Gastrocnemius medialis (tissue), 4 donors: ENCODE results near the gene HELQ. TPM values are rescaled to one million over a fixed set of nuclear protein-coding genes. Genes with fewer than 3 reads are reported as not detected.

Experiments used
- ATAC-seq, 2 donors: fragments of 150-250 bp; one replicate each; pipeline ENCODE4 v1.9.1; 2016
- DNase-seq, 2 donors: peaks; one replicate each; pipeline ENCODE4 v3.0.0-alpha.2; 2019
- H3K27ac ChIP-seq, 4 donors: fragments of 200-600 bp; sonication (generic); 1 replicate in 1 of 4; 2 replicates in 3 of 4; pipeline ENCODE4 v1.5.1; 2016 to 2018; ENCODE audit warnings: mild to moderate bottlenecking in 2 of 4, moderate library complexity in 1 of 4
- H3K27me3 ChIP-seq, 3 donors: fragments of 200-600 bp; sonication (generic) in 2 of 3; 1 replicate in 1 of 3; 2 replicates in 2 of 3; pipeline versions ENCODE4 v1.5.1 to v1.6.0; 2016 to 2019; ENCODE audit warnings: mild to moderate bottlenecking in 1 of 3, moderate library complexity in 1 of 3
- H3K36me3 ChIP-seq, 2 donors: fragments of 200-600 bp; sonication (generic) in 1 of 2; one replicate each; pipeline ENCODE4 v1.5.1; 2017 to 2018
- H3K4me1 ChIP-seq, 2 donors: fragments of 200-600 bp; sonication (generic) in 1 of 2; one replicate each; pipeline ENCODE4 v1.5.1; 2016 to 2017; ENCODE audit warnings: mild to moderate bottlenecking in 2 of 2
- H3K4me3 ChIP-seq, 4 donors: fragments of 200-600 bp; sonication (generic) in 3 of 4; 1 replicate in 1 of 4; 2 replicates in 3 of 4; pipeline ENCODE4 v1.5.1; 2016 to 2019; ENCODE audit warnings: mild to moderate bottlenecking in 2 of 4
- H3K9me3 ChIP-seq, 3 donors: fragments of 200-600 bp; sonication (generic) in 2 of 3; 1 replicate in 1 of 3; 2 replicates in 2 of 3; pipeline ENCODE4 v1.5.1; 2016 to 2019
- POLR2A ChIP-seq, 2 donors: fragments of 450-650 bp; IDR thresholded peaks; one replicate each; pipeline ENCODE4 v1.6.1; 2017; ENCODE audit warnings: antibody characterized with exemption in 2 of 2, mild to moderate bottlenecking in 2 of 2, moderate library complexity in 2 of 2
- in situ Hi-C, 4 donors: fragments of 200-750 bp; cut with MboI; loops; one replicate each; pipeline versions ENCODE4 v1.15.0 to v1.8.0; 2017; ENCODE audit warnings: low sequenced_read_pairs in 4 of 4
- intact Hi-C: fragments of 100-400 bp; cut with DNase I; formaldehyde crosslinking; loops from one replicate; pipeline ENCODE4 v1.15.1; 2023; ENCODE audit warnings: low total_unique reads
- total RNA-seq, 4 donors: library from RNA; depleted of rRNA; stranded (reverse); fragments of >200 nt; gene quantifications; one replicate each; pipeline versions ENCODE4 v1.1.0 to v1.2.3, GENCODE V29; 2016
- TF ChIP-seq, protein P1 (sequence below), 5 experiments: fragments of 450-650 bp in 3 of 5; fragments of 200-600 bp in 2 of 5; sonication (generic) in 2 of 5; IDR thresholded peaks in 4 of 5; conservative IDR thresholded peaks in 1 of 5; 1 replicate in 4 of 5; 2 replicates in 1 of 5; pipeline ENCODE4 v1.5.1; 2016 to 2019; ENCODE audit warnings: antibody characterized with exemption in 5 of 5, mild to moderate bottlenecking in 3 of 5, moderate library complexity in 3 of 5

Gene HELQ
- total RNA-seq, 4 donors from 2014 or later, result 13.1 to 18.4 (median 15.5) TPM

DNA sequence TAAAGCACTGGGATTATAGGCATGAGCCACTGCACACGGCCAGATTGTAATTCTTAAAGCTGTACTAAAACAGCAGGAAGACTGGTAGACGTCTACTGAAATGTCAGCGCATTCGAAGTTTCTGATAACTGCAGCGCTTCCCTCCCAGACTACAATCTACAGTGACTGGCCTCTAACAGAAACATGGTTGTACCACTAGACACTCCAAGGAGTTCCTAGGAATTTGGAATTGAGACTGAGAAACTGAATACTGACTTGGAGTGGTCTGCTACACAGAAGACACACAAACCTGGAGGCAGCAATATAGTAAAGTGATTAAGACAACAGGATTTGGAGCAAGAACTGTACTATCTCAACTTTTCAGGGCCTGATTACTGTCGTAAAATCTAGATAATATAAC, 937 bp downstream of the HELQ start:
- H3K9me3 ChIP-seq, result no peaks in the 10 kb centered on the region
- TF ChIP-seq, protein P1, sequence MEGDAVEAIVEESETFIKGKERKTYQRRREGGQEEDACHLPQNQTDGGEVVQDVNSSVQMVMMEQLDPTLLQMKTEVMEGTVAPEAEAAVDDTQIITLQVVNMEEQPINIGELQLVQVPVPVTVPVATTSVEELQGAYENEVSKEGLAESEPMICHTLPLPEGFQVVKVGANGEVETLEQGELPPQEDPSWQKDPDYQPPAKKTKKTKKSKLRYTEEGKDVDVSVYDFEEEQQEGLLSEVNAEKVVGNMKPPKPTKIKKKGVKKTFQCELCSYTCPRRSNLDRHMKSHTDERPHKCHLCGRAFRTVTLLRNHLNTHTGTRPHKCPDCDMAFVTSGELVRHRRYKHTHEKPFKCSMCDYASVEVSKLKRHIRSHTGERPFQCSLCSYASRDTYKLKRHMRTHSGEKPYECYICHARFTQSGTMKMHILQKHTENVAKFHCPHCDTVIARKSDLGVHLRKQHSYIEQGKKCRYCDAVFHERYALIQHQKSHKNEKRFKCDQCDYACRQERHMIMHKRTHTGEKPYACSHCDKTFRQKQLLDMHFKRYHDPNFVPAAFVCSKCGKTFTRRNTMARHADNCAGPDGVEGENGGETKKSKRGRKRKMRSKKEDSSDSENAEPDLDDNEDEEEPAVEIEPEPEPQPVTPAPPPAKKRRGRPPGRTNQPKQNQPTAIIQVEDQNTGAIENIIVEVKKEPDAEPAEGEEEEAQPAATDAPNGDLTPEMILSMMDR (IDR thresholded peaks at IDR 0.05 in 4 of 5, conservative IDR thresholded peaks at IDR 0.05 in 1 of 5), result no peak
- no peak for TF ChIP-seq POLR2A (IDR thresholded peaks at IDR 0.05)
- peak overlapping the region; percentile 79 to 98 (median 92) for H3K4me3 ChIP-seq
- H3K27ac ChIP-seq, result peak overlapping the region; percentile 93 to 99 (median 98)
- DNase-seq (no peak), ATAC-seq (no peak)
- intact Hi-C loops (loop anchor here (1.0 to 10.0 kb wide), 5 partner anchors 31 to 1082 kb away; partner anchors contain the start of genes ABRAXAS1, HNRNPD and SEC31A), in situ Hi-C loops (loop anchor here (10.0 to 25.0 kb wide), 7 partner anchors 167 to 1017 kb away; partner anchors contain the start of genes ENOPH1 (in 3 of the 4), HNRNPDL (in 3 of the 4), COPS4 (in 2 of the 4) and COQ2 (in 2 of the 4))
- peaks cover 0 to 29% of the 10 kb centered on the region in 2 donors for H3K36me3 ChIP-seq
- no peaks in the 10 kb centered on the region for H3K27me3 ChIP-seq
- peaks cover 20 to 31% of the 10 kb centered on the region in 2 donors for H3K4me1 ChIP-seq

DNA sequence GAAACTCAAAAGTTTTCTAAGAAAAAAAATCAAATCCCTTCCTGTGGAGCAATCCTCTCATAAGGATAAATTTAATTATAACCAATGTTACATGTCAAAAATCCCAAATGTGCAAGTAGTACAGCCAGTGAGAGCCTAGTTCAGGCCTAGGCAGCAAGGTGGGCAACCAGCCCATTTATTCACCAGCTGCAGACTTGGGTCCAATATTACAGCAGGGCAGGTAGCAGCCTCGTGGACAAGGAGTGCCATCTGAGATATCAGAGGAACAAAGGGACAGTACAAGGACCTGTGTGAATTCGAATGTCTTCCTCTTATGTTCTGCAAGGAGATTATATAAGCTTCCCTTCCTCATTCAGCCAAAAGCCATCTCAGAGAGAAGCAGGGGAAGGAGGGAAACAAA, 6.6 kb downstream of the HELQ start:
- H3K4me3 ChIP-seq, result no peak overlapping the region
- in situ Hi-C loops (loop anchor here in 1 of 4 donors (25.0 kb wide), 1 partner anchor 587 kb away; no protein-coding TSS in a partner anchor), intact Hi-C loops (no loop called here)
- peaks cover 0 to 42% of the 10 kb centered on the region in 2 donors for H3K36me3 ChIP-seq
- no peaks in the 10 kb centered on the region for H3K9me3 ChIP-seq
- ATAC-seq, result no peak
- no peaks in the 10 kb centered on the region for H3K27me3 ChIP-seq
- no peak overlapping the region for H3K27ac ChIP-seq
- no peak for TF ChIP-seq POLR2A (IDR thresholded peaks at IDR 0.05)
- TF ChIP-seq, protein P1 (IDR thresholded peaks at IDR 0.05 in 4 of 5, conservative IDR thresholded peaks at IDR 0.05 in 1 of 5), result no peak
- peaks cover 6 to 9% of the 10 kb centered on the region in 2 donors for H3K4me1 ChIP-seq
- no peak for DNase-seq

DNA sequence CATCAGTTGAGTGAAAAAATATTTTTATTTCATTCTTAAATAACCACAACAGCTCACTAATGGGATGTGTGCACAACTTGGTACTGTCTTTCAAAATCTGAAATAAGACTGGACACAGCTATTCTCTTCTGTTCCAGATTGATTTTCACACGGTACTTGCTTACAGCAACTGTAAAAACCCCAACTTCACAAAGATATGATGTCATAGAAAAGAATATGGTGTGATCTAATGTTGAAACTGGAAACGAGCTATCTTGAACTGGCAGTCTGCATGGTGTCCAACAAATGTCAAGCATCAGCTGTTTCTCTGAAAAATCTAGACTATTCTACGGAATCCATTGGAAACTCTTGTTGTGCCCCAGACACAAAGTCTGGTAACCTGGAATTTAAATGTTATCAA, 14.7 kb downstream of the HELQ start:
- no peak overlapping the region for H3K27ac ChIP-seq
- intact Hi-C loops, result no loop called here
- in situ Hi-C loops, result loop anchor here in 1 of 4 donors (25.0 kb wide), 1 partner anchor 579 kb away; no protein-coding TSS in a partner anchor
- no peaks in the 10 kb centered on the region for H3K4me1 ChIP-seq
- no peaks in the 10 kb centered on the region for H3K9me3 ChIP-seq
- H3K36me3 ChIP-seq, result peaks cover 11 to 59% of the 10 kb centered on the region in 2 donors
- no peak for ATAC-seq
- H3K27me3 ChIP-seq, result no peaks in the 10 kb centered on the region
- no peak overlapping the region for H3K4me3 ChIP-seq
- DNase-seq, result no peak
- TF ChIP-seq, protein P1 (IDR thresholded peaks at IDR 0.05 in 4 of 5, conservative IDR thresholded peaks at IDR 0.05 in 1 of 5), result no peak
- TF ChIP-seq POLR2A (IDR thresholded peaks at IDR 0.05), result no peak

DNA sequence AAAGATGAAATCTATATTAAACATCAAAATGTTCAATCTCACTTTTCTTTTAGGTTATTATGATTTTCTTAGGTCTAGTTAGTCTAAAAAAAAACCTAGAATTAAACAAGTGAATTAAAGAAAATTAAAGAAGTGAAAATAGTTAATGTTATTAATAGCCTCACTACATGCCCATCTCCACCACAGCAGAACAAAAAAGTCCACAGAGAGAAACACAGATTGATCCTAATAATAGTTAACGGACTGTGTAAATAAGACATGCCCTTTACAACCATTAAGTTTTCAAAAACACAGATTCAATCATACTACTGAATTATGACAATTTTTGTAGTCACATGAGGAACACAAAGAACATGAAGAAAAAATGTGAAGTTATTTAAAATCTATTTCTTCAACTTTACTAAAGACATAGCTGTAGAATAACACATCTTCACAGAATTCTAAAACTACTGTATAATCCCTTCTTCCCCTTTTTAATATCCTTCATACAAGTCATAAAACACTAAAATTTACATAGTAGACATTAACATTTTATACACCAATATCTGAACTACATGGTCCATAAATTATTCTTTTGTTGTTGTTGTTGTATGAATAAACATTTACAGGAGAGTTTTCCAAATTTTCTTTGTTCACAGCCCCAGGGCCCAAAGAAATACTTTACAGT, 15.3 kb downstream of the HELQ start:
- Histone ChIP-seq H3K9me3 (no peaks in the 10 kb centered on the region), H3K4me1 (no peaks in the 10 kb centered on the region), H3K27ac (no peak overlapping the region), H3K4me3 (no peak overlapping the region), H3K36me3 (peaks cover 11 to 53% of the 10 kb centered on the region in 2 donors), H3K27me3 (no peaks in the 10 kb centered on the region)
- TF ChIP-seq, protein P1 (IDR thresholded peaks at IDR 0.05 in 4 of 5, conservative IDR thresholded peaks at IDR 0.05 in 1 of 5), result no peak
- TF ChIP-seq POLR2A (IDR thresholded peaks at IDR 0.05), result no peak
- in situ Hi-C loops, result loop anchor here in 1 of 4 donors (25.0 kb wide), 1 partner anchor 578 kb away; no protein-coding TSS in a partner anchor
- intact Hi-C loops, result no loop called here
- no peak for DNase-seq
- ATAC-seq, result no peak
